ENCODE measurements around the gene ISLR.

DNA sequence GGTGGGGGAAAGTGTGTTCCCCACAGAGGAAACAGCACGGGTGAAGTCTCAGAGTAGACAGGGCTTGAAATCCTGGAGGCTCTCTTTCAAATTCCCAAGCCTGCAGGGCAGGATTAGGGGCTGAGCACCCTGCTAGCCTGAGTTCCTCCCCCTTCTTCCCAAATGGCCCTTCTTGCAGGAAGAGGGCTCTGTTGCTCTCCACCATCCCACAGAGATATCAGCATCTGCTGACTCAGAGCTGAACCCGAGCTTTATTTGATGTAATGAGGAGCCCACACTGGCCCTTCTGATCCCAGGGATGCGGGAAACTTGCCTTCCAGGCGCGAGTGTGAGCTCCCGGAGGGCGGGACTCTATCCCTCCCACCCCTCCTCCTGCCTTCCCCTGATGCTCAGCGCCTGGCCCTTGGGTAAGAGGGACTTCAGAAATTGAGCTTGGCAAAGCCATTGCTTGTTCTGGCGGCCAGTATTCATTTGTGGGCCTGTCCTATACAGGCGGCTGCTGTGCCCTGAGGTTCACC, 30.5 kb downstream of the ISLR start:
- TF ChIP-seq ZNF263 (CRISPR knock-in tag; IDR thresholded peaks at IDR 0.05; ENCODE audit: borderline replicate concordance) (no peak), MBD2 (IDR thresholded peaks at IDR 0.05; ENCODE audit: borderline replicate concordance, low read depth) (no peak), MEF2A (IDR thresholded peaks at IDR 0.05; ENCODE audit: control insufficient read depth, low read depth, low read length) (no peak), MAFF (IDR thresholded peaks at IDR 0.05; ENCODE audit: low read length) (no peak; the same call in 1 of the 2 replicates)
